GM23248 (cell line): ENCODE measurements around the gene CPLANE1. TPM values are rescaled to one million over a fixed set of nuclear protein-coding genes. Genes with fewer than 3 reads are reported as not detected.
"Not testable (repeated sequence)": the region's sequence is repeated elsewhere in the genome, so short reads cannot be mapped to it uniquely, and the experiment has no call there.

Source experiments
- DNase-seq: peaks from one replicate; pipeline ENCODE4 v3.0.0-alpha.2; 2015
- H2AFZ ChIP-seq: fragments of 200-600 bp; sonication (generic); 2 replicates; pipeline ENCODE4 v1.6.1; 2016; ENCODE audit warnings: antibody characterized with exemption
- H3F3A ChIP-seq: fragments of 200-600 bp; sonication (generic); 2 replicates; pipeline ENCODE4 v1.6.1; 2016; ENCODE audit warnings: mild to moderate bottlenecking, antibody characterized with exemption, mixed run types; ENCODE audit not compliant: insufficient read depth
- H3K27ac ChIP-seq: fragments of 200-600 bp; sonication (generic); 2 replicates; pipeline ENCODE4 v1.5.1; 2016; ENCODE audit warnings: mild to moderate bottlenecking
- H3K27me3 ChIP-seq: fragments of 200-600 bp; sonication (generic); replicated peaks from 2 replicates; pipeline ENCODE4 v1.6.1; 2016; ENCODE audit warnings: mild to moderate bottlenecking; ENCODE audit not compliant: insufficient read depth
- H3K36me3 ChIP-seq: fragments of 200-600 bp; sonication (generic); 2 replicates; pipeline ENCODE4 v1.6.1; 2016; ENCODE audit warnings: low read depth, mild to moderate bottlenecking
- H3K4me1 ChIP-seq: fragments of 200-600 bp; sonication (generic); 2 replicates; pipeline ENCODE4 v1.6.1; 2016; ENCODE audit warnings: mild to moderate bottlenecking; ENCODE audit not compliant: insufficient read depth
- H3K4me2 ChIP-seq: fragments of 200-600 bp; sonication (generic); one replicate; pipeline ENCODE4 v1.6.1; 2016; ENCODE audit warnings: mild to moderate bottlenecking; ENCODE audit not compliant: unreplicated experiment
- H3K4me3 ChIP-seq: fragments of 200-600 bp; sonication (generic); 2 replicates; pipeline ENCODE4 v1.5.1; 2016; ENCODE audit warnings: mild to moderate bottlenecking
- H3K79me2 ChIP-seq: fragments of 200-600 bp; sonication (generic); 2 replicates; pipeline ENCODE4 v1.6.1; 2016; ENCODE audit warnings: mild to moderate bottlenecking; ENCODE audit not compliant: insufficient read depth
- H3K9ac ChIP-seq: fragments of 200-600 bp; sonication (generic); 2 replicates; pipeline ENCODE4 v1.6.1; 2016; ENCODE audit warnings: mild to moderate bottlenecking
- H3K9me2 ChIP-seq: fragments of 200-600 bp; sonication (generic); 2 replicates; pipeline ENCODE4 v1.6.1; 2016; ENCODE audit warnings: mixed run types, mild to moderate bottlenecking, moderate library complexity; ENCODE audit not compliant: insufficient read depth
- H3K9me3 ChIP-seq: fragments of 200-600 bp; sonication (generic); one replicate; pipeline ENCODE4 v1.6.1; 2017; ENCODE audit warnings: low read depth
- H4K20me1 ChIP-seq: fragments of 200-600 bp; sonication (generic); 2 replicates; pipeline ENCODE4 v1.6.0; 2016; ENCODE audit not compliant: insufficient read depth
- EZH2 ChIP-seq: fragments of 200-600 bp; sonication (generic); IDR thresholded peaks from 2 replicates; pipeline ENCODE4 v1.6.1; 2018; ENCODE audit warnings: antibody characterized with exemption, mild to moderate bottlenecking; ENCODE audit not compliant: insufficient read depth, poor library complexity, severe bottlenecking
- EZH2phosphoT487 ChIP-seq: fragments of 200-600 bp; sonication (generic); IDR thresholded peaks from 2 replicates; pipeline ENCODE4 v1.6.1; 2018; ENCODE audit warnings: antibody characterized with exemption, moderate library complexity, mild to moderate bottlenecking, low read depth; ENCODE audit not compliant: insufficient read depth
- WGBS, 2 experiments: methylation state at CpG; one replicate each; pipeline ENCODE4 v1.1.6; 2015 to 2017; ENCODE audit warnings: low lambda C conversion rate in 2 of 2, low coverage in 1 of 2; ENCODE audit errors: missing lambda C conversion rate in 2 of 2; 5-methylcytosine and 5-hydroxymethylcytosine counted together
- in situ Hi-C: fragments of 300-500 bp; cut with MboI; formaldehyde crosslinking; loops from 2 replicates; pipeline ENCODE4 v1.15.0; 2020
- polyA plus RNA-seq: library from polyadenylated mRNA; unstranded; fragments of >200 nt; fragmentation: Nextera tagmentation; extraction: Ambion mirVana; gene quantifications from 2 replicates; pipeline ENCODE4 v1.2.1, GENCODE V29; 2016
- total RNA-seq: library from RNA; depleted of rRNA; stranded (reverse); fragments of >200 nt; shearing (Covaris generic); gene quantifications from 2 replicates; pipeline ENCODE4 v1.2.3, GENCODE V29; 2014

The CPLANE1 gene
- total and polyA plus RNA-seq, 2 experiments from 2014 or later, result 7.5 to 24.6 TPM

- Histone ChIP-seq H3K79me2 (no peaks in the 10 kb centered on the region), H2AFZ (no peak overlapping the region), H3K9me3 (no peaks in the 10 kb centered on the region), H3K9me2 (no peaks in the 10 kb centered on the region), H3K27ac (no peak overlapping the region), H3F3A (no peaks in the 10 kb centered on the region), H3K27me3 (no peaks in the 10 kb centered on the region), H3K4me2 (no peak overlapping the region), H3K9ac (no peak overlapping the region), H3K4me3 (no peak overlapping the region), H3K4me1 (no peaks in the 10 kb centered on the region), H3K36me3 (no peaks in the 10 kb centered on the region), H4K20me1 (no peaks in the 10 kb centered on the region)
- no peak for DNase-seq
- in situ Hi-C loops, result no loop called here
- TF ChIP-seq EZH2phosphoT487 (no peak), EZH2 (no peak)
- 94 to 97% methylated on average over 2 of the region's 2 CpGs for WGBS, 2 experiments
Measured at GRCh38 chr5:37090781-37091180, 158.4 kb downstream of the CPLANE1 start.

DNA sequence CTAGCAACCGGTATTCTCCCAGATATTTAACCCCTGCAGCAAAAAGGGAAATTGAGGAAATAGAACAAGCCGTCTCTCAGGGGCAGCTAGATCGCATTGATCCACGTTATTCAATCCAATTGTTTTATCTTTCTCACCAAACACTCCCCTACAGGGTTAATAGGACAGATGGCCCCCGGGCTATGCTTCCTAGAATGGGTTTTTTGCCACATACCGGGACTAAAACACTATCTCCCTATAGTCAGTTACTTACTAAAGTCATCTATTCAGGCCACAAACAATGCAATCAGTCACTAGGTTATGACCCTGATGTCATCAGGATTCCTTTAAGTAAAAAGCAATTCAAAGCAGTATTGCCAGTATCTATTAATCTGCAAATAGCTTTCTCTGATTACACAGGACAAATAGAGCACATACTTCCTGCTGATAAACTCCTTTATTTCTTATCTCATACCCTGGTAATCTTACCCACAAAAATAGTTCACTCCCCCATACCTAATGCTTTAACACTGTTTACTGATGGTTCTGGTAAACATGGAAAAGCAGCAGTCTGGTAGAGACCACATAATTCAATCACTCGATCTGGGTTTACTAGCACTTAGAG, 159.0 kb downstream of the CPLANE1 start:
- Histone ChIP-seq H3K27ac (no peak overlapping the region), H3K36me3 (no peaks in the 10 kb centered on the region), H3K9ac (no peak overlapping the region), H4K20me1 (no peaks in the 10 kb centered on the region), H2AFZ (no peak overlapping the region), H3F3A (no peaks in the 10 kb centered on the region), H3K4me2 (no peak overlapping the region), H3K27me3 (no peaks in the 10 kb centered on the region), H3K79me2 (no peaks in the 10 kb centered on the region), H3K4me1 (no peaks in the 10 kb centered on the region), H3K4me3 (no peak overlapping the region), H3K9me3 (no peaks in the 10 kb centered on the region), H3K9me2 (no peaks in the 10 kb centered on the region)
- WGBS, 2 experiments, result 57 to 58% methylated on average over 7 of the region's 7 CpGs
- DNase-seq, result no peak
- in situ Hi-C loops, result no loop called here
- TF ChIP-seq EZH2phosphoT487 (no peak), EZH2 (no peak)

DNA sequence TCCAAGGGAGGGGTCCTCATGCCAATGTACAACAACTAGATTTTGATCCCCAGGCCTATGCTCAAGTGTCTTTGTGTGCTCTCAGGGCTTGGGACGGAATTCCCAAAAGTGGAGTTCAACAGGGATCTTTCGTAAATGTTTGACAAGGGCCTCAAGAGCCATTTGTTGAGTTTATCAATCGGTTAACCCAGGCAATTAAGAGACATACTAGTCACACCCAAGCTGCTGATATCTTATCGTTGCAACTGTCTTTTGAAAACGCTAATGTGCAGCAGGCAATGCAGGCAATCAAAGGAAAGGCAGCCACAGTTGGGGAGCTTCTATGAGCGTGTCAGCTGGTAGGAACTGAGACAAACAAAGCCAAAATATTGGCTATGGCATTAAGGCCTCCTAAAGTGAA, 161.2 kb downstream of the CPLANE1 start:
- Histone ChIP-seq H3K27me3 (no peaks in the 10 kb centered on the region), H3K4me3 (no peak overlapping the region), H3K36me3 (no peaks in the 10 kb centered on the region), H3K4me1 (no peaks in the 10 kb centered on the region), H3K79me2 (no peaks in the 10 kb centered on the region), H4K20me1 (no peaks in the 10 kb centered on the region), H3K9me3 (no peaks in the 10 kb centered on the region), H3K9me2 (no peaks in the 10 kb centered on the region), H3K9ac (no peak overlapping the region), H2AFZ (no peak overlapping the region), H3K27ac (no peak overlapping the region), H3K4me2 (no peak overlapping the region), H3F3A (no peaks in the 10 kb centered on the region)
- no peak for DNase-seq
- in situ Hi-C loops, result no loop called here
- TF ChIP-seq EZH2phosphoT487 (no peak), EZH2 (no peak)
- WGBS, 2 experiments, result 88 to 90% methylated on average over 6 of the region's 6 CpGs

DNA sequence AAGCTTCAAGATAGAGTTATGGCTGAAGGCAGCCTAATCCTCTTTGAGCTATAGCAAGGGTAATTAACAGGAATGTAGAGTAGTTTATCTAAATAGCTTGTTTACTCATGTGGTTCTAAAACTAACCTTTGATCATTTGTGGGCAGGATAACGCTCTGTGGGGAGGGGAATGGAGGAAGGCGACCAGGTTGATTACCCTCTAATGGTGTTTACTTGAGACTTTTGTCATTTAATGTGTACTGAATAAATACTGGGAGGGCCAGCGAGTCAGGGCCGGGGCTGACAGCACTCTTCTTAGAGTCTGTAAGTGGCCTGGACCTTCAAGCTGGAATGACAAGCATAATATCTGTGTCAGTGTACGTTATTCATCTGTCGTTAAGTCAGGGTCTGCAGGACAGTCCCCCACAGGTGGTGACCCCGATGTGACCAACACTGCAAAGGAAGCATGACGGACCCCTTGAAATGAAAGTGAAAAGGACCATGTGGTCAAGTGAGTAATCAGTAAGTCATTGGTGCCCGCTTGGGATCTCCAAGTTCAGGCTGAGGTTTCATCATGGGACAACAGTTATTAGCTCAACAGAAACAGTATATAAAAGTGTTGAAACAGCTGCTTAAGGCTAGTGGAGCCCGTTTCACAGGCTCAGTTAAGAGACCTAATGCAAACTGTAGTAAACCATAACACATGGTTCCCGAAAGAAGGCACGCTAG, 162.6 kb downstream of the CPLANE1 start:
- no peak overlapping the region for H3K27ac ChIP-seq
- no peaks in the 10 kb centered on the region for H4K20me1 ChIP-seq
- no peaks in the 10 kb centered on the region for H3F3A ChIP-seq
- H2AFZ ChIP-seq, result no peak overlapping the region
- H3K4me3 ChIP-seq, result no peak overlapping the region
- DNase-seq, result peak; percentile 42
- H3K27me3 ChIP-seq, result no peaks in the 10 kb centered on the region
- no peak overlapping the region for H3K9ac ChIP-seq
- no peaks in the 10 kb centered on the region for H3K4me1 ChIP-seq
- in situ Hi-C loops, result no loop called here
- no peaks in the 10 kb centered on the region for H3K9me3 ChIP-seq
- 58 to 62% methylated on average over 12 of the region's 12 CpGs for WGBS, 2 experiments
- H3K79me2 ChIP-seq, result no peaks in the 10 kb centered on the region
- no peaks in the 10 kb centered on the region for H3K9me2 ChIP-seq
- H3K4me2 ChIP-seq, result no peak overlapping the region
- TF ChIP-seq EZH2phosphoT487 (no peak), EZH2 (no peak)
- H3K36me3 ChIP-seq, result no peaks in the 10 kb centered on the region

DNA sequence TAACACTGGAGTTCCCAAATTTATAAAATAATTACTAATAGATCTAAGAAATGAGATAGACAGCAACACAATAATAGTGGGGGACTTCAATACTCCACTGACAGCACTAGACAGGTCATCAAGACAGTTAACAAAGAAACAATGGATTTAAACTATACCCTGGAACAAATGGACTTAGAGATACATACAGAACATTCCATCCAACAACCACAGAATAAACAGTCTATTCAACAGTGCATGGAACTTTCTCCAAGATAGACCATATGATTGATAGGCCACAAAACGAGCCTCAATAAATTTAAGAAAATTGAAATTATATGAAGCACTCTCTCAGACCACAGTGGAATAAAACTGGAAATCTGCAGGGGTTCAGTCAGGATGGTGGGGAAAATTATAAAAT, 163.2 kb downstream of the CPLANE1 start:
- H3K79me2 ChIP-seq, H3K4me2 ChIP-seq, H3K9ac ChIP-seq, H3K4me3 ChIP-seq, DNase-seq, H3K4me1 ChIP-seq, H3K9me2 ChIP-seq, H3K27ac ChIP-seq, in situ Hi-C loops, H3K27me3 ChIP-seq, H2AFZ ChIP-seq, H4K20me1 ChIP-seq, H3K9me3 ChIP-seq, H3F3A ChIP-seq, H3K36me3 ChIP-seq: not testable (repeated sequence)
- 15 to 29% methylated on average over 1 of the region's 1 CpG for WGBS, 2 experiments

DNA sequence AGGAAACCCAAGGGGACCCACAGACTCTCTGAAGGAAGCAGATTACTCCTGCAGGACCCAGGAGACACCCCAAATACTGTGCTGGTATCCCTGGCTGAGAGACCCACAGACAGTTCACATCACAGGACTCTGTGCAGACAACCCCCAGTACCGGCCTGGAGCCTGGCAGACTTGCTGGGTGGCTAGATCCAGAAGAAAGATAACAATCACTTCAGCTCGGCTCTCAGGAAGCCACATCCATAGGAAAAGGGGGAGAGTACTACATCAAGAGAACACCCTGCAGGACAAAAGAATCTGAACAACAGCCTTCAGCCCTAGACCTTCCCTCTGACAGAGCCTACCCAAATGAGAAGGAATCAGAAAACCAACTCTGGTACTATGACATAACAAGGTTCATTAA, 166.2 kb downstream of the CPLANE1 start:
- H3F3A ChIP-seq, H4K20me1 ChIP-seq, DNase-seq, H3K27ac ChIP-seq, H3K9ac ChIP-seq, H3K4me2 ChIP-seq, H3K4me1 ChIP-seq, H3K4me3 ChIP-seq, H3K27me3 ChIP-seq, H3K9me2 ChIP-seq, in situ Hi-C loops, H3K9me3 ChIP-seq, H2AFZ ChIP-seq, H3K79me2 ChIP-seq: not testable (repeated sequence)
- H3K36me3 ChIP-seq, result peaks cover 16% of the 10 kb centered on the region
- WGBS, 2 experiments, result 36 to 45% methylated on average over 2 of the region's 2 CpGs
